ENCODE measurements around the gene STK36. TPM values are rescaled to one million over a fixed set of nuclear protein-coding genes. Genes with fewer than 3 reads are reported as not detected.

STK36 gene
- total RNA-seq, 1 donor from 2014 or later, result 20.2 TPM

Other genes with a start within 250 kb of the STK36 start
- gene USP37, start 103.7 kb upstream of the STK36 start, total RNA-seq, result 45.0 and 45.5 TPM in 2 replicates
- gene CNOT9, start 103.2 kb upstream of the STK36 start, total RNA-seq, result 131 and 134 TPM in 2 replicates
- gene PLCD4, start 64.2 kb upstream of the STK36 start, total RNA-seq, result 0.26 and 0.52 TPM in 2 replicates
- gene ZNF142, start 12.5 kb upstream of the STK36 start, total RNA-seq, result 59.6 and 60.9 TPM in 2 replicates
- gene BCS1L, start 12.4 kb upstream of the STK36 start, total RNA-seq, result 92.9 and 94.4 TPM in 2 replicates
- gene RNF25, start 84 bp upstream of the STK36 start, total RNA-seq, result 23.6 and 28.8 TPM in 2 replicates
- gene TTLL4, start 38.7 kb downstream of the STK36 start, total RNA-seq, result 66.1 and 71.2 TPM in 2 replicates
- gene CYP27A1, start 110.1 kb downstream of the STK36 start, total RNA-seq, result 0.09 TPM in 1 of 2 replicates, not detected in the other
- not detected in 2 replicates for gene PRKAG3, start 159.7 kb downstream of the STK36 start, total RNA-seq
- gene WNT6, start 187.7 kb downstream of the STK36 start, total RNA-seq, result not detected in 2 replicates
- 0.12 and 0.28 TPM in 2 replicates for gene WNT10A, start 208.8 kb downstream of the STK36 start, total RNA-seq

Measured in activated CD4-positive, alpha-beta T cell treated with anti-CD3 and anti-CD28 coated beads, Interleukin-2, amount 10 ng/mL, durations not matched to agents 24 days and 14 days (primary cell).